Nephron (organoid): ENCODE data around the gene AURKB.
A peak's percentile ranks its signal among the peaks of the same experiment; 100 is the strongest.

Experiments used
- H3K27ac Mint-ChIP-seq, 3 experiments: 2 replicates each; pipeline ENCODE4 v1.8.0; 2020; ENCODE audit warnings: mixed read lengths in 3 of 3, mild to moderate bottlenecking in 2 of 3, moderate library complexity in 1 of 3
- H3K27me3 Mint-ChIP-seq: 2 replicates; pipeline ENCODE4 v1.8.0; 2021; ENCODE audit warnings: low read depth, mild to moderate bottlenecking, moderate library complexity, mixed read lengths
- H3K36me3 Mint-ChIP-seq: 2 replicates; pipeline ENCODE4 v1.8.0; 2020; ENCODE audit warnings: low read depth, mixed read lengths
- H3K4me1 Mint-ChIP-seq: 2 replicates; pipeline ENCODE4 v1.8.0; 2020; ENCODE audit warnings: mixed read lengths
- H3K4me3 Mint-ChIP-seq, 3 experiments: 2 replicates each; pipeline ENCODE4 v1.8.0; 2020; ENCODE audit warnings: mild to moderate bottlenecking in 3 of 3, mixed read lengths in 3 of 3, moderate library complexity in 2 of 3
- H3K9me3 Mint-ChIP-seq: 2 replicates; pipeline ENCODE4 v1.8.0; 2020; ENCODE audit warnings: mixed read lengths
- TF ChIP-seq, protein P1 (sequence below), 3 experiments: fragments of 200-600 bp; sonication (generic); IDR thresholded peaks; one replicate each; pipeline ENCODE4 v1.5.0; 2021; ENCODE audit warnings: antibody characterized with exemption in 3 of 3; ENCODE audit not compliant: unreplicated experiment in 3 of 3

Gene AURKB

GRCh38 chr17:8209907-8210760 is at the start of gene AURKB:
AURKB (minus strand) TSS chr17:8210575; CDS start chr17:8210224, 351 bp downstream.
- Mint-ChIP-seq H3K27me3 (peaks cover 3% of the 10 kb centered on the region), H3K36me3 (peaks cover 16% of the 10 kb centered on the region), H3K27ac (peak within 1 kb of the TSS; percentile 72 to 91 (median 83)), H3K4me3 (peak within 1 kb of the TSS; percentile 90 to 95 (median 93)), H3K9me3 (no peaks in the 10 kb centered on the region), H3K4me1 (peaks cover 18% of the 10 kb centered on the region)
- TF ChIP-seq, protein P1, sequence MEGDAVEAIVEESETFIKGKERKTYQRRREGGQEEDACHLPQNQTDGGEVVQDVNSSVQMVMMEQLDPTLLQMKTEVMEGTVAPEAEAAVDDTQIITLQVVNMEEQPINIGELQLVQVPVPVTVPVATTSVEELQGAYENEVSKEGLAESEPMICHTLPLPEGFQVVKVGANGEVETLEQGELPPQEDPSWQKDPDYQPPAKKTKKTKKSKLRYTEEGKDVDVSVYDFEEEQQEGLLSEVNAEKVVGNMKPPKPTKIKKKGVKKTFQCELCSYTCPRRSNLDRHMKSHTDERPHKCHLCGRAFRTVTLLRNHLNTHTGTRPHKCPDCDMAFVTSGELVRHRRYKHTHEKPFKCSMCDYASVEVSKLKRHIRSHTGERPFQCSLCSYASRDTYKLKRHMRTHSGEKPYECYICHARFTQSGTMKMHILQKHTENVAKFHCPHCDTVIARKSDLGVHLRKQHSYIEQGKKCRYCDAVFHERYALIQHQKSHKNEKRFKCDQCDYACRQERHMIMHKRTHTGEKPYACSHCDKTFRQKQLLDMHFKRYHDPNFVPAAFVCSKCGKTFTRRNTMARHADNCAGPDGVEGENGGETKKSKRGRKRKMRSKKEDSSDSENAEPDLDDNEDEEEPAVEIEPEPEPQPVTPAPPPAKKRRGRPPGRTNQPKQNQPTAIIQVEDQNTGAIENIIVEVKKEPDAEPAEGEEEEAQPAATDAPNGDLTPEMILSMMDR (IDR thresholded peaks at IDR 0.05; ENCODE audit: unreplicated experiment in 3 of 3), result no peak

DNA sequence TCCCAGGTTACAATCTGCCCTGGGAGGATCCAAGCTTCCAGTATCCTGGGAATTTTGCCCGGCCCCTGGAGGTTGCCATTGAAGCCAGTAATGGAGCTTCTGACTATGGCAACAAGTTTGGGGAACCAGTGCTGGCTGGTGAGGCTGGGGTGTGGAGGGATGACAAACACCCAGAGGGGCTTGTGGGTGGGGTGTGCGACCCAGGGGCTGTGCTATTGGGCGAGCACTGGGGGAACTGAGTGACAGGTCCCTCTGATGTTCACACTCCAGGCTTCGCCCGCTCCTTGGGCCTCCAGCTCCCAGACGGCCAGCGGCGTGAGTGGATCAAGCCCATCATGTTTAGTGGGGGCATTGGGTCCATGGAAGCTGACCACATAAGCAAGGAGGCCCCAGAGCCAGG is 47.4 kb upstream of the AURKB start:
- Mint-ChIP-seq H3K27ac (no peak overlapping the region), H3K27me3 (no peaks in the 10 kb centered on the region), H3K9me3 (no peaks in the 10 kb centered on the region), H3K4me1 (no peaks in the 10 kb centered on the region), H3K36me3 (peaks cover 49% of the 10 kb centered on the region), H3K4me3 (no peak overlapping the region)
- TF ChIP-seq, protein P1 (IDR thresholded peaks at IDR 0.05; ENCODE audit: unreplicated experiment in 3 of 3), result no peak

DNA sequence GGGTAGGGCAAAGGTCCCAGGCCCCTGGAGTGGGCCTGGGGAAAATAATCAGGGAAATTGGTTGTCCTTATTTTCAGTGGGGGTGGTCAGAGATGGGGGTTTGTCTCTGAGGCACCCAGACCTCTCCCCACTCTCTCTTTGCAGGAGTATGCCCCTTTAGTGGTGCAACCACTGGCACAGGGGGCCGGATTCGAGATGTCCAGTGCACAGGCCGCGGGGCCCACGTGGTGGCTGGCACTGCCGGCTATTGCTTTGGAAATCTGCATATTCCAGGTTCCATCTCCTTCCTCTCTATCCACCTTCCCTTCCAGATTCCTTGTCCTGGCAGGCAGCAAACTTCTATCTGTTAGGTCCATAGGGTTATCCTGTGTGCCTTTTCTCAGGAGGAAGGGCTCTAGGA is 46.3 kb upstream of the AURKB start:
- Mint-ChIP-seq H3K4me3 (no peak overlapping the region), H3K9me3 (no peaks in the 10 kb centered on the region), H3K27me3 (no peaks in the 10 kb centered on the region), H3K4me1 (no peaks in the 10 kb centered on the region), H3K36me3 (peaks cover 43% of the 10 kb centered on the region), H3K27ac (no peak overlapping the region)
- TF ChIP-seq, protein P1 (IDR thresholded peaks at IDR 0.05; ENCODE audit: unreplicated experiment in 3 of 3), result no peak

- H3K36me3 Mint-ChIP-seq, result peaks cover 43% of the 10 kb centered on the region
- H3K4me1 Mint-ChIP-seq, result no peaks in the 10 kb centered on the region
- H3K4me3 Mint-ChIP-seq, result no peak overlapping the region
- TF ChIP-seq, protein P1 (IDR thresholded peaks at IDR 0.05; ENCODE audit: unreplicated experiment in 3 of 3), result no peak
- H3K27ac Mint-ChIP-seq, result no peak overlapping the region
- H3K27me3 Mint-ChIP-seq, result no peaks in the 10 kb centered on the region
- H3K9me3 Mint-ChIP-seq, result no peaks in the 10 kb centered on the region
Observed at GRCh38 chr17:8256291-8256690, 45.9 kb upstream of the AURKB start.

- no peak overlapping the region for H3K4me3 Mint-ChIP-seq
- no peaks in the 10 kb centered on the region for H3K27me3 Mint-ChIP-seq
- TF ChIP-seq, protein P1 (IDR thresholded peaks at IDR 0.05; ENCODE audit: unreplicated experiment in 3 of 3), result no peak
- no peaks in the 10 kb centered on the region for H3K9me3 Mint-ChIP-seq
- H3K4me1 Mint-ChIP-seq, result peaks cover 2% of the 10 kb centered on the region
- H3K27ac Mint-ChIP-seq, result no peak overlapping the region
- peaks cover 36% of the 10 kb centered on the region for H3K36me3 Mint-ChIP-seq
Observed at GRCh38 chr17:8255499-8255898, 45.1 kb upstream of the AURKB start.

- Mint-ChIP-seq H3K9me3 (no peaks in the 10 kb centered on the region), H3K4me3 (no peak overlapping the region), H3K27me3 (no peaks in the 10 kb centered on the region), H3K27ac (no peak overlapping the region), H3K4me1 (peaks cover 8% of the 10 kb centered on the region), H3K36me3 (peaks cover 31% of the 10 kb centered on the region)
- TF ChIP-seq, protein P1 (IDR thresholded peaks at IDR 0.05; ENCODE audit: unreplicated experiment in 3 of 3), result no peak
Observed at GRCh38 chr17:8254881-8255280, 44.5 kb upstream of the AURKB start.
